BLaER1 (cell line): ENCODE measurements around the gene MTX1.
A peak's percentile ranks its signal among the peaks of the same experiment; 100 is the strongest.

Experiments used
- H3K27ac ChIP-seq: shearing (Covaris generic); formaldehyde crosslinking; 2 replicates; pipeline ENCODE4 v1.8.1; 2022
- H3K27me3 ChIP-seq: shearing (Covaris generic); formaldehyde crosslinking; 2 replicates; pipeline ENCODE4 v1.8.1; 2022
- H3K36me3 ChIP-seq: shearing (Covaris generic); formaldehyde crosslinking; 2 replicates; pipeline ENCODE4 v1.8.1; 2022
- H3K4me1 ChIP-seq: shearing (Covaris generic); formaldehyde crosslinking; 2 replicates; pipeline ENCODE4 v1.8.1; 2022
- H3K4me2 ChIP-seq: shearing (Covaris generic); formaldehyde crosslinking; 2 replicates; pipeline ENCODE4 v1.8.1; 2022
- H3K4me3 ChIP-seq: shearing (Covaris generic); formaldehyde crosslinking; 2 replicates; pipeline ENCODE4 v1.8.1; 2022
- H3K9ac ChIP-seq: shearing (Covaris generic); formaldehyde crosslinking; 2 replicates; pipeline ENCODE4 v1.8.1; 2022
- H3K9me3 ChIP-seq: shearing (Covaris generic); formaldehyde crosslinking; 2 replicates; pipeline ENCODE4 v1.8.1; 2022
- H4K20me1 ChIP-seq: shearing (Covaris generic); formaldehyde crosslinking; 2 replicates; pipeline ENCODE4 v1.8.1; 2022
- Cebpa-rat ChIP-seq: shearing (Covaris generic); IDR thresholded peaks from 2 replicates; pipeline ENCODE4 v1.8.1; 2022

The MTX1 gene

DNA sequence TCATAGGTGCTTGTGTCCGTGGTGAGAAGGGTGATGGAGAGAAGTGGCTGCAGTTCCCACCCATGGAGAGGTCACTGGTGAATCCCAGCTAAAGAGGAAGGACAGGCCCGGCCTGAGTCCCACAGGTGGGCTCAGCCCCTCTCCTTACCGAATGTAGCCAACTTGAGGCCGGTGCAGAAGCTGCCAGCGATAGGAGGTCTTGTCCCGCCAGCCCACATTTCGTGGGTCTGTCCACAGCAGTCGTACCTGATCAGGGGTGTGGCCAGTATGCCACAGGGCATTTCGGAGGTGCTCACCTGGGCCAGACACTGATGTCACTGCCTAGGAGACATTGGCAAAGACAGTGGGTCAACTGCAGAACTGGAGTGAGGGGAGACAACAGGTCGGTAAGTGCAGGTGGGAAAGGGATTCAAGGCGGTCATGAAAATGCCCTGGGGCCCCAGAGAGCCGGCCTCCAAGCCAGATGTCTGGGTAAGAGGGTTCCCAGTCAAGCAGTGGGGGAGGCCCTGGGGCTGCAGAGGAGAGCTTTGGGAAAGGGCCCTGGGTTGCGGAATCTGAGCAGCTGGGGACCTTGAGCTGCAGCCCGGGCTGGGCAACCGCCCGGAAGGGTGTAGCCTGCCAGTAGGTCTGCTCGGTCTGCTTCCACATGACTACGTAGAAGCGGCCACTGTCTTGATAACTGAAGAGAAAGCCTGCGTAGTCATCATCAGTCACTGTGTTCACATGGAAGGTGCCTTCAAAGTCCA is 11.4 kb upstream of the MTX1 start:
- no peaks in the 10 kb centered on the region for H3K9me3 ChIP-seq
- no peak for TF ChIP-seq Cebpa-rat
- H3K27me3 ChIP-seq, result no peaks in the 10 kb centered on the region
- no peak overlapping the region for H3K27ac ChIP-seq
- no peak overlapping the region for H3K4me2 ChIP-seq
- H3K4me1 ChIP-seq, result peaks cover 35% of the 10 kb centered on the region
- no peak overlapping the region for H3K9ac ChIP-seq
- H3K36me3 ChIP-seq, result peaks cover 55% of the 10 kb centered on the region
- no peak overlapping the region for H3K4me3 ChIP-seq
- H4K20me1 ChIP-seq, result no peaks in the 10 kb centered on the region

DNA sequence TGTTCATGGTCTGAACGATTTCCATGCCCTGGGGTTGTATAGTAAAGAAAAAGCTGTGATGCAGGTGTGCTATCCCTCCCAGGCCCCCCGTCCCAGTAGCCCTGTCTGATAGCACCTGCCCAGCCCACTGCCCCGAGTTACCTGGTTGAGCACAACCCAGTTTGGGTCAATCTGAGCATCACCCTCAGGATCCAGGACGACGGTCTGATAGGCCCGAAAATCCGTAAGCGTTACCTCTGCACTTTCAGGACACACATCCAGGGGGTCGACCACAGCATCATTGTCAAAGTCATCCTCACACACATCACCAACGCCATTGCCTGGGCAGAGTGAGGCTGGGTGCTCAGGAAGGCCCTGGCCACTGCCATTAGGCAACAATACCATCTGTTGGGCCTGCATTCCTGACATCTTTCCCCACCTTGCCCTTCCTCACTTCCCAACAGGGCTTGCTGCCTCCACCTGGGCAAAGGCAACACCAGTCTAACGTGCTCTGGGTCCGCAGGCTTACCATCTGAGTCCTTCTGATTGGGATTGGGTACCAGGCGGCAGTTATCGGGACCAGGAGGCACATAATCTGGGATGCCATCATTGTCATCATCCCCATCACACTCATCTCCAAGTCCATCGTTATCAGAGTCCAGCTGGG is 10.5 kb upstream of the MTX1 start:
- Histone ChIP-seq H3K4me2 (no peak overlapping the region), H4K20me1 (no peaks in the 10 kb centered on the region)
- TF ChIP-seq Cebpa-rat, result no peak

DNA sequence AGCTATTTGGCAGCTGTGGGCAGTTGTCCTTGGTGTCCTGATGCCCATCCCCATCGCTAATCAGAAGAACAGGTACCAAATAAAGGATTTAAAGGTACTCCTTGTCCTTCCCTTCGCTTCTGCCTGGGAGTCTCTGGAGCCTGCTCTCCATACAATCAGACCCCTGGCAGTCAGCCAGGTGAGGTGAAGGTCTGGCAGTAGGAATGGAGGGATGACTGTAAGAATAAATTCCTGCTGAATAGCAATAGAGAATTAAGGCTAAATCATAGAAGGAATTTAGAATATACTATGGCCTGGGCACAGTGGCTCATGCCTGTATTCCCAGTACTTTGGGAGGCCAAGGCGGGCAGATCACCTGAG is 10.0 kb upstream of the MTX1 start:
- H3K4me3 ChIP-seq, result no peak overlapping the region
- H3K27me3 ChIP-seq, result no peaks in the 10 kb centered on the region
- H3K36me3 ChIP-seq, result peaks cover 69% of the 10 kb centered on the region
- H3K4me2 ChIP-seq, result no peak overlapping the region
- no peak overlapping the region for H3K27ac ChIP-seq
- no peak overlapping the region for H3K9ac ChIP-seq
- no peak for TF ChIP-seq Cebpa-rat
- no peaks in the 10 kb centered on the region for H3K9me3 ChIP-seq
- H3K4me1 ChIP-seq, result peaks cover 21% of the 10 kb centered on the region
- H4K20me1 ChIP-seq, result no peaks in the 10 kb centered on the region

More for the DNA sequence above, 10.5 kb upstream of the MTX1 start:
- Histone ChIP-seq H3K4me1 (peaks cover 26% of the 10 kb centered on the region), H3K36me3 (peaks cover 65% of the 10 kb centered on the region), H3K9me3 (no peaks in the 10 kb centered on the region), H3K27ac (no peak overlapping the region), H3K27me3 (no peaks in the 10 kb centered on the region), H3K9ac (no peak overlapping the region), H3K4me3 (no peak overlapping the region)

DNA sequence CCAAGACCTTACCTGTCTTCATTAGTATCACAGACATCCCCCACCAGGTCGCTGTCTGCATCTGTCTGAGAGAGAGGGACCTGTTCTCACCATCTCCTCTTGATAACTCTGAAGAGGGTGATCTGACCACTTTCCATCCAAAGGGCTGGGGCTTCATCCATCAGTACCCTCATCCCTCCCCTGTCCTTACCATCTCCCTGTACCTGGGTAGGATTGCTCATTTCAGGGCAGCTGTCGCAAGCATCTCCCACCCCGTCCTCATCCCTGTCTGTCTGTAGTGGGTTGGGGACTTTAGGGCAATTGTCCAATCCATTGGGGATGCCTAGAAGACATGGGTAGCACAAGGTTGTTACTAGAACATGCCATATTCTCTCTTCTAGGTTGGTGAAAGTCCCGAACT is 8.7 kb upstream of the MTX1 start:
- Histone ChIP-seq H3K36me3 (peaks cover 69% of the 10 kb centered on the region), H3K27me3 (no peaks in the 10 kb centered on the region)

DNA sequence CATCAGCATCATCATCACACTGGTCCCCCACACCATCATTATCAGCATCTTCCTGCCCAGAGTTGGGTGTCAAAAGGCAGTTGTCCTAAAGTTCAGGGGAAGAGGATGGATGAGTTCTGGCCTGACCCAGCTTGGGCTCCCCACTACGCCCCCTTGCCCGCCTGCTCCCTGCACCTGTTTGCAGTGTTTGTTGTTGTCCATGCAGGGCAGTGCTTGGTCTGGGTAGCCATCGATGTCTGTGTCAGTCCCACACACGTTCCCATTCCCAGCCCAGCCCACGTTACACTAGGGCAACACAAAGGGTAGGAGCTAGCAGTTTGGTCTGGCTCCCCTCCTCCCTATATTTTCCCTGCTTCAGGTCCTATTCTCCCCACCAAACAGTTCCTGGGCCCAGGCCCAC is 7.6 kb upstream of the MTX1 start:
- peaks cover 5% of the 10 kb centered on the region for H3K4me1 ChIP-seq
- no peak overlapping the region for H3K27ac ChIP-seq
- no peak overlapping the region for H3K4me2 ChIP-seq
- peaks cover 69% of the 10 kb centered on the region for H3K36me3 ChIP-seq
- H3K9ac ChIP-seq, result no peak overlapping the region
- no peaks in the 10 kb centered on the region for H4K20me1 ChIP-seq
- H3K4me3 ChIP-seq, result no peak overlapping the region
- no peaks in the 10 kb centered on the region for H3K27me3 ChIP-seq
- TF ChIP-seq Cebpa-rat, result no peak
- no peaks in the 10 kb centered on the region for H3K9me3 ChIP-seq

More for the DNA sequence above, 8.7 kb upstream of the MTX1 start:
- no peak overlapping the region for H3K4me3 ChIP-seq
- H3K4me1 ChIP-seq, result peaks cover 11% of the 10 kb centered on the region
- no peak for TF ChIP-seq Cebpa-rat
- no peaks in the 10 kb centered on the region for H3K9me3 ChIP-seq
- H3K27ac ChIP-seq, result no peak overlapping the region
- H3K9ac ChIP-seq, result no peak overlapping the region
- H4K20me1 ChIP-seq, result no peaks in the 10 kb centered on the region
- no peak overlapping the region for H3K4me2 ChIP-seq

DNA sequence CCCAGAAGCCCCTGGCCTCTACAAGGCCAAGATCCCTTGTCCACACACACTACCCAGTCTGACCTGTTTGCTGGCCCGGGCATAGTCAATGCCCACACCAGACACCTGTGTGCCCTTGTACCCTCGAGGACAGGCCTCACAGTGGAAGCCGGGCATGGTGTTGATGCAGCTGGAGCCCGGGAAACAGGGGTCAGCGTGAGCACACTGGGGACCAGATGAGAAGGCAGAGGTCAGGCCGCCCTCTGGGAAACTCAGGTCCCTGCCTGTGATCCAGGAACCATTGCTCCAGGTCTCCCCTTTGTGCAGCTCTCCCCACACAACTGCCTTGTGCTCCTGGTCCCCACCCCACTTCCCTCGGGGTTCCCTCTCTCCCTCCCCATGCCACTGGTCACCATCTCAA is 6.3 kb upstream of the MTX1 start:
- Histone ChIP-seq H3K27me3 (no peaks in the 10 kb centered on the region), H3K9ac (no peak overlapping the region)

DNA sequence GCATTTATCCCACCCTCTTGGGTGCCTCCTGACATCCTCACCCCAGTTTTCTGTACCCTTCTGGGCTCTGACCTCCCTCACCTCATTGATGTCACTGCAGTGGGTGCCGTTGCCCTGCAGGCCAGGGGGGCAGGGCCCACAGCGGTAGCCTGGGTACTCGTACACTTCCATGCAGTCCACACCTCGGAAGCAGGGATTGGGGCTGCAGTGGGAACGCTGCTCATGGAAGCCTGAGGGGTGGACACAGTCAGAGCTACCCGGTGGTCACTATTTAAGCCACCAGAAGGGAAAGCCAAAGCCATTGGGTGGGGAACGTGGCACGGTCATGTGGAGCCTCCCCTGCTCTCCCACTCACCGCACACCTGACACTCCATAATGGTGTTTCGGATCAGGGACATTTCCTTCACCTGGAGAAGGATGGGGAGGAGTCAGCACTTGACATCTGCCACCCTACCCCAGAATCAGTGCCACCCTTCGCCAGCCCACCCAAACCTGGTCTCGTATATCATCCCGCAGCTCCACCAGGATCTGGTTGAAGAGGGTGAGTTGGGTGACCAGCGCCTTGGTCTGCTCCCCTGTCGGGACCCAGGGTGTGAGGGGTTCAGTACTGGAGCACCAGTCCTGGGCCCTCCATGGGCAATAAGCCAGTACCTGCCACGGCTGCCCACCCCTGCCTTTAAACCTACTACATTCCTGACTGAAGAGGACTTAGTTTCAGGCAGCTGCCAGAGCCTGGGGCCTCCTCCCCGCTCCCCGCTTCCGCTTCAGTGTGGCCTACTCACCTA is 5.6 kb upstream of the MTX1 start:
- Histone ChIP-seq H3K4me2 (no peak overlapping the region), H3K27me3 (no peaks in the 10 kb centered on the region), H3K9ac (no peak overlapping the region), H3K4me3 (no peak overlapping the region), H3K9me3 (no peaks in the 10 kb centered on the region), H3K27ac (no peak overlapping the region), H3K4me1 (peaks cover 22% of the 10 kb centered on the region), H4K20me1 (no peaks in the 10 kb centered on the region), H3K36me3 (peaks cover 51% of the 10 kb centered on the region)
- no peak for TF ChIP-seq Cebpa-rat

More for the DNA sequence above, 6.3 kb upstream of the MTX1 start:
- Histone ChIP-seq H4K20me1 (no peaks in the 10 kb centered on the region), H3K27ac (no peak overlapping the region), H3K4me2 (no peak overlapping the region), H3K36me3 (peaks cover 58% of the 10 kb centered on the region), H3K9me3 (no peaks in the 10 kb centered on the region), H3K4me1 (peaks cover 15% of the 10 kb centered on the region), H3K4me3 (no peak overlapping the region)
- TF ChIP-seq Cebpa-rat, result no peak

DNA sequence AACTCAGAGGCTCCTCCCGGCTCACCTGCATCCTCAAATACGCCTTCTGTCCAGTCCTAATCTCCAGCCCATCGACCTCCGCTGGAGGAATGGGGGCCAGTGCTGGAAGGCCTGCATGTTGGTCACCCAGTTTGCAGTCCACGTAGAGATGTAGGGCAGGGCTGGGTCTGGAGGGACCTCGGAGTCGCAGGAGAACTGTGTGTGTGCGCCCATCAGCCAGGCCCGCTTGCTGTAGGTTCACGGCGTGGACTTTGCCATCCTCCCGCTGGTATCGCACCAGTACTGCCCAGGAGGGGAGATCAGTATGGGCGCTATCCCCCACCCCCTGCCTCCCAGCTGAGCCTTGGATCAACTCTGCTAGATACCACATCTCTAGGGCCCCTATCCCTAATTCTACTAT is 3.5 kb upstream of the MTX1 start:
- Histone ChIP-seq H3K4me3 (no peak overlapping the region), H3K27ac (no peak overlapping the region), H3K36me3 (peaks cover 32% of the 10 kb centered on the region; the same call in 1 of the 2 replicates), H3K4me2 (no peak overlapping the region), H3K27me3 (no peaks in the 10 kb centered on the region), H3K4me1 (peaks cover 35% of the 10 kb centered on the region), H3K9me3 (no peaks in the 10 kb centered on the region), H4K20me1 (no peaks in the 10 kb centered on the region), H3K9ac (no peak overlapping the region)
- TF ChIP-seq Cebpa-rat, result no peak

DNA sequence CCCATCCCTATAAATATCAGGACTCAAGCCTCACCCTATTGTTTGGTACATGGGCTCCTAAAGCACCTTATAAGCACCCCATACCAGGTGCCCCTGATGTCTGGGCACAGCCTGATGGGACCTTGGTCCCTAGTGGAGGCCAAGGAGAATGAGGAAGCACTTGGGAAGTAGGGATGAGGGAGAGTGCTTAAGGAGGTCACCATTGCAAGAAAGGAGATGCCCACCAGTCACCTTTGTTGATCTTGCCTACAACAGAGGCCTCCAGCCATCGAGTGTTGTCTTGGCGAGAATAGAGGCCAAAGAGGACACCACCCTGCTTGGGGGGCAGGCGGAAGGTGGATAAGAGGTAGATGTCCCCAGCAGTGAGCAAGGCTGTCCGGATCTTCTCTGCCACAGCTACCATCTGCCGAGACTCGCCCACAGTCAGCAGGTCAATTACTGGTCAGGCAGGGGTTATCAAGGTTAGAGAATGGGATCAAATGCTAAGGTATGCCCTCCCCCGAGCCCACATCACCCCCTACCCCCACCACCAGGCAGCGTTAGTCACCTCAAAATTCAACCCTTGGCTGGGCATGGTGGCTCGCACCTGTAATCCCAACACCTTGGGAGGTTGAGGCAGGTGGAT is 2.4 kb upstream of the MTX1 start:
- no peaks in the 10 kb centered on the region for H3K9me3 ChIP-seq
- no peaks in the 10 kb centered on the region for H4K20me1 ChIP-seq
- H3K4me3 ChIP-seq, result no peak overlapping the region
- H3K27me3 ChIP-seq, result no peaks in the 10 kb centered on the region
- TF ChIP-seq Cebpa-rat, result no peak
- H3K4me1 ChIP-seq, result peaks cover 42% of the 10 kb centered on the region
- peak overlapping the region; percentile 99 for H3K4me2 ChIP-seq
- no peak overlapping the region for H3K9ac ChIP-seq
- H3K36me3 ChIP-seq, result peaks cover 33% of the 10 kb centered on the region; the same call in 1 of the 2 replicates
- H3K27ac ChIP-seq, result peak overlapping the region; percentile 95; the same call in 1 of the 2 replicates
